ENCODE results near the gene FCAMR.
"Not testable (repeated sequence)": the region's sequence is repeated elsewhere in the genome, so short reads cannot be mapped to it uniquely, and the experiment has no call there.

FCAMR gene

DNA sequence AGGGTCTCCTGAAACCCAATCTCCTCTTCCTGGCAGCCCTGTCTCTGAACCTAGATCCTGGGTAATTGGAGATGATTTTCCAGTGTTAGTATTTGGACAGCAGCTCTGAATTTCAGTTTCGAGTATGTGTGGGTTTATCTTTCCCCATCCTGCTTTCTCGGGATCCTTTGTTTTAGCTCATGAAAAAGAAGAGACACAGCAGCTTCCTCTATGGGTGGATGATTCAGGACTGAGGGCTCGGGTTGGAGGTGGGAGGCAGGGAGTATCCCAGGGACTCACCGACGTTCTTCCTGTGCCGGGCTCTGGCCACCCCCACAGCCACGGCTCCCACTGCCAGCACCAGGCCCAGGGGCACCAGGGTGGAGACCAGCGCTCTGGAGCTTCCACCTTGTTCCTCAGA is 38.1 kb downstream of the FCAMR start:
- DNase-seq (ENCODE audit: low read depth, low spot score): no peak

DNA sequence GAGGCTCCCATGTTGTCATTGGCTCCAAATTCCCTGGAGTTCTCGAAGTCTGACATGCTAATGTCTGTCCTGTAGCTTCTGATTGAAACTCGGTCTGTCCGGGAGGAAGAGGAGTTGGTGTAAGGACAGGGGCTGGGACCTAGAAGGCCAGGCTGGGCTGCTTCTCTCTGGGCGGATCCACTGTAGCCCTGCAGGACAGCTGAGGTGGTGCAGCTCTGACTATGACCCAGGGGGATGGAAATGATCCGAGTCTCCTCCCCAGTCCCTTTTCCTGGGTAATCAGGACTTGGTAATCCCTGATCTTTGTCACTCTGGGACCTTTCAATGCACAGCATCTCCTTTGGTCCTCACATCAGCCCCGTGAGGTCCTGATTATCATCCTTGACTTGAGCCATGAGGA is 38.6 kb downstream of the FCAMR start:
- no peak for DNase-seq (ENCODE audit: low read depth, low spot score)

DNA sequence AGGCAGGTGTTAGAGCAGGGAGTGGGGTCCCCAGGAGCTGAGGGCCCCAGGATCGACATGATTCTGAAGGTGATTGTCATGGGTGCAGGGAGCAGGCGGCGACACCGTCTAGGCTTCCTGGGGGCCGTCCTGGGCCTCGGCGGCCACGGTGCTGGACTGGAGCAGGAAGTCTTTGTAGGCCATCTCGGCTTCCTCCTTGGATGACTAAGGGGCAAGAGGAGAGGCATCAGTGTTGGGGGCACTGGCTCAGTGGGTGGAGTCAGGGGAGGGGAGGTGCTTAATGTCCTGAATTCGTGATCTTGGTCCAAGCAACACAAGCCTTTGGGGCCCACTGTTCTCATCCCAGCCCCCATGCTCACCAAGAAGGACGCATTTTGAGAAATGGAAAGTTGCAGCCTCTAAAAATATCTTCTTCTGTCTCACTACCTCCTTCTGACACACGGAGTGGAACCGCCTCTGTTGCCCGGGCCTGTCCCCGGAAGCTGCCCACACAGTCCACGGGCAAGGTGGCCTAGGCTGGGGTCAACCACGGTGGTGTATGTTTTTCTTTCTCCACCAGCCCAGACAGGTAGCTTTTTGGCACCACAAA is 40.0 kb downstream of the FCAMR start:
- no peak for DNase-seq (ENCODE audit: low read depth, low spot score)

DNA sequence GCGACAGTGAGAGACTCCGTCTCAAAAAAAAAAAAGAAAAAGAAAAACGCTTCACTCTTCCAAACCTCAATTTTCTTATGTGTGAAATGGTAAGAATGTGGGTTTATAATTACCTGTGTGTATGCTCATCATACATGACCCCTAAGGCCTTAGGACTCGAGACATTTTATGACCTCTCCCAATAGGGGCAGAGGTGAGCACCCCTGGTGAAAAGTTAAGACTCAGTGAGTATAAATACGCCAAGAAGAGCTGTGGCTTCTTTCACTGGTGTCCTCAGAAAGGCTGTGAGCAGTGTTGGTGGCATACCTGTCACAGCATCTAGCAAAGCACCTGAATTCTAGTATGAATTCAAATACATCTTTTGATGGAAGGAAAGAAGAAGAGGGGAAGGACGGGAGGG is 40.7 kb downstream of the FCAMR start:
- no peak for DNase-seq (ENCODE audit: low read depth, low spot score)

- no peak for DNase-seq (ENCODE audit: low read depth, low spot score)
Measured at GRCh38 chr1:206926286-206926685, 44.0 kb downstream of the FCAMR start.

DNA sequence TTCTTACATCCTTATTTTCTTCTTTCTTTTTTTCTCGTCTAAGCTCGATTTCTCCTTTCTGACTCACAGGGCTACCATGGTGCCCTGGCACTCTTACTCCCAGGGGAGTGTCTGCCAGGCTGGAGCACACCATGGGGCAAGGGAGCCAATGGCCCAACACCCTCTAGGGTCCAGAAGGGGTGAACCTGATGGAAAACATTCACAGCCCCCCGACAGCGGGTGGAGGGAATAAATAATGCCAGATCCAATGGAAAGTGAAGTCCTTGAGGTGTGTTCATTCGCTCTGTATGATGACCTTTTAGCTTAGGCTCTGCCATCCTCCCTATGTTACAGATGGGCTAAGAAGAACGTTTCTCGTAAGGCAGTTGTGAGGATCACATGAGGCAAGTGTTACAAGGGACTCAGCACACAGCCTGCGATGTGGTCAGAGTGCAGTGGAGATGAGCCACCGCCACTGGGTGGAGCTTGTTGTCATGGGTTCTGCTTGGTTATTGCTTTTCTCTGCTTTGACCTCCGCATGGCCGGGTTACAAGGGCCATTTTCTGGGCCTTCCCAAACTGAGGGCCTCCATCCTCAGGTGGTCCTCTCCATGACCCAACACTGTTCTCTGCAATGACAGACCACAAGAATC is 45.0 kb downstream of the FCAMR start:
- no peak for DNase-seq (ENCODE audit: low read depth, low spot score)

GRCh38 chr1:206924592-206925105 is 45.6 kb downstream of the FCAMR start:
- no peak for DNase-seq (ENCODE audit: low read depth, low spot score)

- not testable (repeated sequence) for DNase-seq (ENCODE audit: low read depth, low spot score)
Measured at GRCh38 chr1:206923961-206924557, 46.2 kb downstream of the FCAMR start.

GRCh38 chr1:206923009-206923960 is 47.0 kb downstream of the FCAMR start:
- DNase-seq (ENCODE audit: low read depth, low spot score): no peak

DNA sequence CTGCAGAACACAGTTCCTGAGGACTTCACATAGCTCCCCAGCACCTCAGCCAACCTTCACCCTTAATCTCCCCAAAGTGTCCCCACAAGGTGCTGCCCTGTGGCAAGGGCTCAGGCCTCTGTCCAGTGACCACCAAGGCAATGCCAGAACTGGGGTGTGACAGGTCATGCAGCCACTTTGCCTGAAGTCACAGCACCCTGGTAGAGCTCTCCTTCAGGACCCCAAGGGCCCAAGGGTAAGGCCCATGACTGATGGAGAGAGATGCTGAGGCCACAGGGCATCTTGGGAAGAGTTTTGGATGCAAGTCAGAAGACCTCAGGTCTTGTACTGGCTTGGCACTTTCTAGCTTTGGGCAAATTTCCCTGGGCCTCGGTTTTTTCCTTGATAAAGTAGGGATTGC is 47.7 kb downstream of the FCAMR start:
- DNase-seq (ENCODE audit: low read depth, low spot score): no peak

DNA sequence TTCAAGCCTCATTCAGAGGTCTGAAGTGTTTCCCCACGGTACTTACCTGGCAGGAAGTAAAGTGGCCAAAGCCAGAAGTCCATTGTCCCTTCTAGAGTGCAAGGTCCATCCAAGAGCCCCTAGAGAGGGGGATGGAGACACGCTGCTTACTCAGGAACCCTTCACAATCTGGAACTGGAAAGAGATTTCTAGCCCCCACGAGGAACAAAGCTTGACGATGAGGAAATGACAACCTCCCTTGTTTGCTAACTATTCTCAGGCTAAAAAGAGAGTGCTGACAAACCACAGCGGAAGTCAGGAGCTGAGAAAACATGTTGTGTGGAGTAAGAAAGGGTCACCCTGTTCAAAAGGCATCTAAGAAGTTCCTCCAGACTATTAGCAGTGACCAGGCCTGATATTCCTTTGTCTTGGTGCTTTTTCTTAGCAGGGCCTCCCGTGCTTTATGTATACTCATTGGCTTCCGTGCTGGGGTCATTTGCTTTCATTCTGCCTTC is 48.4 kb downstream of the FCAMR start, which contains the start of gene FCMR:
FCMR (minus strand) TSS at position 170 of the 494 bp plus-strand sequence; CDS start at position 83, 87 bp downstream.
- no peak for DNase-seq (ENCODE audit: low read depth, low spot score)

DNA sequence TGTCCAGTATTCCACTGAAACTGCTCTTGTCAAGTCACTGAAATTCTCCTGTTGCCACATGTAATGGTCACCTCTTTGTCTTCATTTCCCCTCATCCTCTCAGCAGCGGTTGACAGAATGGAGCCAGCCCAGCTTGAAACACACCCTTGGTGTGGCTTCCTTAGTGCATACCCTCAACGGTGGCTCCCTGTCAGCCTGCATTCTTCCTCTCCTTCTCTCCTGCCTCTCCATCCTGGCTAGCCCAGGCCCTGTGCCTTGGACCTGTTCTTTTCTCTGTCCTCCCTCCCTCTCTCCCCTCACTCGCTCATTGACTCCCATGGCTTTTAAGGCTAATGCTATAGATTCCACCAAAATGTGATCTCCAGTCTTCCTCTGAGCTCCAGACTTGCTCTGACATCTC is 52.2 kb downstream of the FCAMR start:
- no peak for DNase-seq (ENCODE audit: low read depth, low spot score)

- no peak for DNase-seq (ENCODE audit: low read depth, low spot score)
Measured at GRCh38 chr1:206916000-206916709, 54.1 kb downstream of the FCAMR start.

DNA sequence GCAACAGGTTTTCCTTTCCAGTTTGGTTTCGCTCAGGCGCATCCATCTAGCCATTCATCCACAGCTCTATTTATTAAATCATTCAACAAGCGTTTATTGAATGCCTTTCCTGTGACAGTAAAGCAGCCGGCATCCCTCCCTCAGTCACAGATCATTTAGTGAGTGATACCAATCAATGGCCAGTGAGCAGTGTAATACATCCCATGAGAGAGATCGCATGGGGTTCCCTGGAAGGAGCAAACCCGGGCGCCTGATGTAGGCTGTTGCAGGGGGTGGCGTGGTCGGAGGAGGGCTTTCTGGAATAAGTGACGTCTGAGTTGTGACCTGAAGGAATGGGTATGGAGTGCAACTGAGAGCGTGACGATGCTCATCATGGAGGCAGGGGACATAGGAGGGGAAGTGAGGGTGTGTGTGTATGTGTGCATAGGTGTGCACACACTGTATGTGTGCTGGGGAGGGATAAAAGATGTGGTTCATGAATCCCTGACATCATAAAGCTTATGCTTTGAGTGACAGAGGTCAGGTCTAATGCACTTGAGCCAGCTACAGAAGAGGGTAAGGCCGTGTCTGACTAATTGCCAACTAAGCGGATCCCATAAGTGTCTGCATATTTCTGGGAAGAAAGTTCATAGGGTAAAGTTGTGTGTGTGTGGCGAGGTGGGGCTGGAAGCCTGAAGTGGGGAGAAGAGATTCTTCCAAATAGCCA is 55.1 kb downstream of the FCAMR start:
- no peak for DNase-seq (ENCODE audit: low read depth, low spot score)

DNA sequence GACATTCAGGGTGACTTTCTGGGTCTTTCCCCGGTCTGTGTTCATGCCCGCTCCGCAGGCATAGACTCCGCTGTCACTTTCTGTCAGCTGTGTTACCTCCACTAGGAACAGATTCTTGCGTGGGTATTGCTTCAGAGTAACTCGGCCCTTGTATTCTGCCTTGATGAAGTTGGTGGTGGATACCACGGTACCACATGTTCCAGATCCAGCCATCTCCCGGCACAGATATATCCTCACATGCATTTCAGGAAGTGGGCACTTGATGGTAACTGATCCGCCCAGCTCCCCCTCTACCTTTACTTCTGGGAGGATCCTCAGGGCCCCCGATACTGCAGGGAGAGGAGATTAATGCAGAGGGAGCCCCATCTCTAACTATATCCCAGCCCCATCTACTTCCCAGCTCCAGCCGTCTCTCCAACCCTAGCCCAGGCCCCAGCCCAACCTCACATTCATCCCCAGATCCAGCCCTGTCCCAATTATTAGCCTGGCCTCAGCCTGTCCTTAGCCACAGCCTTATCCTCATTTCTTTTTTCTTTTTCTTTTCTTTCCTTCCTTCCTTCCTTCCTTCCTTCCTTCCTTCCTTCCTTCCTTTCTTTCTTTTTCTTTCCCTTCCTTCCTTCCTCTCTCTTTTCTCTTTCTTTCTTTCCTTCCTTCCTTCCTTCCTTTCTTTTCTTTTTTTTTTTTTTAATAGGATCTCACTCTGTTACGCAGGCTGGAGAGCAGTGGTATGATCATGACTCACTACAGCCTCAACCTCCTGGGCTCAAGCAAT is 56.3 kb downstream of the FCAMR start:
- DNase-seq (ENCODE audit: low read depth, low spot score): no peak

DNA sequence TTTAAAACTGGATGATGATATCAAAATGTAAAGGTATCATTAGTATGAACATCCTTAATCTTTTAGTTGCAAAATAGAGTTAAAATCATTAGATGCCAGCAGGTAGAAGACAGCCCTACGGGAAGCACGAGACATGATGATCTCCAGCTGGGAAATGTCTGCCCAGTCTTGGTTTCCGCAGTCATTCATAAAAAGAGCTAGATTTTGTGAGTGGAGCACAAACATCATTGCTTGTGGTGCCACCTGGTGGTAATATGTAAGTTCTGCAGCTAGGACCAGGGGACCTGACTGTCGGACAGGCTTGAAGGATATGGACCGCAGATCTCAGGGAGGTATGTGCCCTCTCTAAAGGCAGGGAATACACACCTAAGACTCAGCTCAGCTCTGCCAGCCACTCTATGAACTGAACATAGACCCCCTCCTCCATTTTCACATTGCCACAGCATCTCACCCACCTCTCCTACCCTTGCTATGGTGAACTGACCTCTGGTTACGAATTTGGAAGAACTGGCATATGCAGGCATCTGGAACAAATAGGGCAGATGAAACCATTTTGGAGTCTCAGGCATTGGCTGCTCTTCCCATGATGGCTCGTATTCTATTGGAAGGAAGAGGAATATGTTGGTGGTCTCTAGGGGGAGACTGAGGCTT is 57.7 kb downstream of the FCAMR start:
- DNase-seq (ENCODE audit: low read depth, low spot score): peak; percentile 61

DNA sequence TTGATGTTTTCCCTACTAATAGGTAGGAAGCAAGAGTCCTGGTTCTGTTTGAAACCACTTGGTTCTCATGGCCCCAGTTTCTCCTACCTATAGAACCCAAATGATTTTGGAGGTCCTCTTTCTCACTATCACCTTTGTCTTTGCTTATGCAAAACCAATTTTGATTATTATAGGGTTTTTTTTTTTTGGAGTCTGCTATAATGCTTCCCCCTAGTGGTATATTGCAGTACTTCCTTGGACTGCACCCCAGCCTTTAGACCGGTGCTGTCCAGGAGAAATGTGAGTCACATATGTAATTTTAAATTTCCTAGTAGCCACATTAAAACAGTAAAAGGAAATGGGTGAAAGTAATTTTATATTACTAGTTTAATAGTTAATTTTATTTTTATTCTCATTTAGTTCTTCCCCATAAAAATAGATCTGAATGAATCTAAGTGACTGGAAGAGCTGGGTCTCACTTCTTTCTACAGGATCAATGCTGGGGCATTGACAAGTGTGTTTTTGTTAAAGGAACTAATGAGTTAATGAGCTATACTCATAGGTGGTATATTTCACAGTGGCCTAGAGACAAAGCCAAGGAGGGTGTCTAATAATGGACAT is 59.1 kb downstream of the FCAMR start:
- no peak for DNase-seq (ENCODE audit: low read depth, low spot score)

GRCh38 chr1:206909883-206910318 is 60.4 kb downstream of the FCAMR start:
- no peak for DNase-seq (ENCODE audit: low read depth, low spot score)

Measured in smooth muscle cell of the brain vasculature (primary cell).